ENCODE results near the gene TIGIT.

Gene TIGIT

DNA sequence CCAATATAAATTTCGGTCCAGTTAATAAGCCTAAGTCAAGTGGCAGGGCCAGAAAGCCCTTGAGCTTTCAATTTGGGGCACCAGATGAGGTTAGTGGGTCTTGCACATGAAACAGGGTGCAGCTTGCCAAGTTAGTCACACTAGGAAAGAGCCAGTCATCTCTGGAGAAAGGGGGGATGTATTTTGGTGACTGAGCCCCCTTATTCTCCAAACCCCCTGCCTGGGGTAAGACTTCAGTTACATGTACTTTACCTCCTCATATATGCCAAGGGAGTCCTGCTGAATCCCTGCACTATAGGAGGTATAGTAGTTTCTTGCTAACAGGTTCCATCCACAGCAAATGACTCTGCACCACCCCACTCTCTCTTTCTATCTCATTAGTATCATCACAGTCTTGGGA, 62.7 kb downstream of the TIGIT start:
- DNase-seq, result no peak

Data from stimulated activated CD4-positive, alpha-beta T cell treated with anti-CD3 and anti-CD28 coated beads, Interleukin-4, amount 100 ng/mL, for 24 hours (primary cell).